Transverse colon (tissue), 4 donors: ENCODE measurements around the gene MRPL27. TPM values are rescaled to one million over a fixed set of nuclear protein-coding genes. Genes with fewer than 3 reads are reported as not detected.

Experiments
- DNase-seq: peaks from one replicate; pipeline ENCODE4 v3.0.0-alpha.2; 2019
- H3K27ac ChIP-seq, 4 donors: fragments of 200-600 bp; sonication (generic); 2 replicates each; pipeline ENCODE4 v1.5.1; 2016 to 2018; ENCODE audit warnings: inconsistent platforms in 4 of 4
- H3K27me3 ChIP-seq: fragments of 200-600 bp; sonication (generic); 2 replicates; pipeline ENCODE4 v1.5.1; 2017; ENCODE audit warnings: inconsistent platforms
- H3K36me3 ChIP-seq, 4 donors: fragments of 200-600 bp; sonication (generic); 2 replicates each; pipeline ENCODE4 v1.5.1; 2017 to 2019; ENCODE audit warnings: inconsistent platforms in 4 of 4
- H3K4me1 ChIP-seq, 4 donors: fragments of 200-600 bp; sonication (generic); 2 replicates each; pipeline ENCODE4 v1.5.1; 2017 to 2020; ENCODE audit warnings: inconsistent platforms in 4 of 4
- H3K4me3 ChIP-seq, 4 donors: fragments of 200-600 bp; sonication (generic); 1 replicate in 1 of 4; 2 replicates in 3 of 4; pipeline versions ENCODE4 v1.5.1 to v1.6.1; 2017 to 2019; ENCODE audit warnings: inconsistent platforms in 4 of 4
- H3K9me3 ChIP-seq, 2 donors: fragments of 200-600 bp; sonication (generic); 2 replicates each; pipeline ENCODE4 v1.5.1; 2017 to 2019; ENCODE audit warnings: inconsistent platforms in 2 of 2
- EP300 ChIP-seq: sonication (generic); formaldehyde crosslinking; IDR thresholded peaks from one replicate; pipeline ENCODE4 v1.6.1; 2017; ENCODE audit warnings: antibody characterized with exemption, low read depth
- POLR2A ChIP-seq: fragments of 450-650 bp; IDR thresholded peaks from one replicate; pipeline ENCODE4 v1.6.1; 2016; ENCODE audit warnings: antibody characterized with exemption, mild to moderate bottlenecking, moderate library complexity
- POLR2AphosphoS5 ChIP-seq, 3 donors: sonication (generic); formaldehyde crosslinking; IDR thresholded peaks; one replicate each; pipeline ENCODE4 v1.6.1; 2016; ENCODE audit warnings: antibody characterized with exemption in 3 of 3
- WGBS, 2 donors: methylation state at CpG; one replicate each; pipeline ENCODE4 v1.1.5; 2018; ENCODE audit warnings: low coverage in 1 of 2; 5-methylcytosine and 5-hydroxymethylcytosine counted together
- in situ Hi-C, 4 donors: fragments of 200-750 bp; cut with MboI; loops; one replicate each; pipeline versions ENCODE4 v1.15.0 to v1.15.1; 2017; ENCODE audit warnings: low sequenced_read_pairs in 3 of 4, low pct_ligation_motif_present in 1 of 4, low pct_unique_long_range_greater_than_20kb in 1 of 4
- intact Hi-C: fragments of 100-400 bp; cut with DNase I; formaldehyde crosslinking; loops from one replicate; pipeline ENCODE4 v1.15.1; 2023; ENCODE audit warnings: low total_unique reads
- total RNA-seq, 4 donors: library from RNA; depleted of rRNA; stranded (reverse); fragments of >200 nt; gene quantifications; one replicate each; pipeline ENCODE4 v1.1.0, GENCODE V29; 2016
- TF ChIP-seq, protein P1 (sequence below), 5 experiments: fragments of 200-600 bp in 3 of 5; fragments of 450-650 bp in 2 of 5; sonication (generic) in 3 of 5; IDR thresholded peaks; 1 replicate in 2 of 5; 2 replicates in 3 of 5; pipeline ENCODE4 v1.5.1; 2016 to 2017; ENCODE audit warnings: antibody characterized with exemption in 5 of 5, inconsistent platforms in 3 of 5, mild to moderate bottlenecking in 2 of 5, moderate library complexity in 1 of 5

MRPL27 gene
- total RNA-seq, 4 donors from 2014 or later: 4.9 to 97.5 (median 46.9) TPM

GRCh38 chr17:50365165-50365564, 7.8 kb downstream of the MRPL27 start:
- in situ Hi-C loops: no loop called here
- Histone ChIP-seq H3K4me3 (no peak overlapping the region), H3K36me3 (peaks cover 0 to 33% (median 11%) of the 10 kb centered on the region in 4 donors), H3K27me3 (no peaks in the 10 kb centered on the region), H3K4me1 (peaks cover 0 to 7% (median 6%) of the 10 kb centered on the region in 4 donors), H3K9me3 (no peaks in the 10 kb centered on the region), H3K27ac (no peak overlapping the region)
- intact Hi-C loops: no loop called here
- TF ChIP-seq, protein P1, sequence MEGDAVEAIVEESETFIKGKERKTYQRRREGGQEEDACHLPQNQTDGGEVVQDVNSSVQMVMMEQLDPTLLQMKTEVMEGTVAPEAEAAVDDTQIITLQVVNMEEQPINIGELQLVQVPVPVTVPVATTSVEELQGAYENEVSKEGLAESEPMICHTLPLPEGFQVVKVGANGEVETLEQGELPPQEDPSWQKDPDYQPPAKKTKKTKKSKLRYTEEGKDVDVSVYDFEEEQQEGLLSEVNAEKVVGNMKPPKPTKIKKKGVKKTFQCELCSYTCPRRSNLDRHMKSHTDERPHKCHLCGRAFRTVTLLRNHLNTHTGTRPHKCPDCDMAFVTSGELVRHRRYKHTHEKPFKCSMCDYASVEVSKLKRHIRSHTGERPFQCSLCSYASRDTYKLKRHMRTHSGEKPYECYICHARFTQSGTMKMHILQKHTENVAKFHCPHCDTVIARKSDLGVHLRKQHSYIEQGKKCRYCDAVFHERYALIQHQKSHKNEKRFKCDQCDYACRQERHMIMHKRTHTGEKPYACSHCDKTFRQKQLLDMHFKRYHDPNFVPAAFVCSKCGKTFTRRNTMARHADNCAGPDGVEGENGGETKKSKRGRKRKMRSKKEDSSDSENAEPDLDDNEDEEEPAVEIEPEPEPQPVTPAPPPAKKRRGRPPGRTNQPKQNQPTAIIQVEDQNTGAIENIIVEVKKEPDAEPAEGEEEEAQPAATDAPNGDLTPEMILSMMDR (IDR thresholded peaks at IDR 0.05): no peak
- TF ChIP-seq POLR2A: no peak
- TF ChIP-seq EP300: no peak
- TF ChIP-seq POLR2AphosphoS5 (IDR thresholded peaks at IDR 0.05): no peak
- DNase-seq: no peak
- 70% methylated on average over 2 of the region's 2 CpGs; no CpG with 5 or more reads in 1 of the 2 donors for WGBS, 2 donors

- DNase-seq: no peak
- in situ Hi-C loops: no loop called here
- no peak overlapping the region for H3K27ac ChIP-seq
- H3K27me3 ChIP-seq: no peaks in the 10 kb centered on the region
- intact Hi-C loops: no loop called here
- TF ChIP-seq POLR2AphosphoS5 (IDR thresholded peaks at IDR 0.05): no peak
- no peak for TF ChIP-seq EP300
- TF ChIP-seq, protein P1 (IDR thresholded peaks at IDR 0.05): no peak
- no peak for TF ChIP-seq POLR2A
- WGBS, 2 donors: 77% methylated on average over 9 of the region's 9 CpGs; no CpG with 5 or more reads in 1 of the 2 donors
- H3K9me3 ChIP-seq: no peaks in the 10 kb centered on the region
- no peak overlapping the region for H3K4me3 ChIP-seq
- H3K36me3 ChIP-seq: peaks cover 0 to 29% (median 10%) of the 10 kb centered on the region in 4 donors
- peaks cover 0 to 7% (median 6%) of the 10 kb centered on the region in 4 donors for H3K4me1 ChIP-seq
Measured at GRCh38 chr17:50364715-50365114, 8.3 kb downstream of the MRPL27 start.

DNA sequence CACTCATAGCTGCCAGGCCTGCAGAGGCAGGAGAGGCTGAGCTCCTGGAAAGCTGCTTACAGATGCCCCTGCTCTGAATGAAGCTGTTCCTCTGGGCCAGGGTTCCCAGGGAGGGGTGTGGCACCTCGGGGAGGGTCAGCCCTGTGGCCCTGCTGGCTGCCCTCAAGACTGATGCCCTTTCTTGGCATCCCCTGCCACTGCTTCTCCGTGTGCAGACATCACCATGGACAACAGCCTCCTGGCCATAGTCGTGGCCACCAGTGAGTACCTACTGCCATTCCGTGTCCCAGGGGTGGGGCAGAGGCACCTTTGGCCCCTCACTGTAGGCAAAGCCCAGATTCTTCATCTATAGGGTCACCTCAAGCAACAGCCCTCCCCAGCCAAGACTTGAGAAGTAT, 8.9 kb downstream of the MRPL27 start:
- H3K27ac ChIP-seq: no peak overlapping the region
- H3K4me1 ChIP-seq: peaks cover 0 to 7% (median 6%) of the 10 kb centered on the region in 4 donors
- TF ChIP-seq POLR2AphosphoS5 (IDR thresholded peaks at IDR 0.05) (no peak), EP300 (no peak), POLR2A (no peak)
- TF ChIP-seq, protein P1 (IDR thresholded peaks at IDR 0.05): no peak
- no peak overlapping the region for H3K4me3 ChIP-seq
- in situ Hi-C loops: no loop called here
- no peak for DNase-seq
- peaks cover 0 to 22% (median 10%) of the 10 kb centered on the region in 4 donors for H3K36me3 ChIP-seq
- 40% methylated on average over 1 of the region's 4 CpGs; no CpG with 5 or more reads in 1 of the 2 donors for WGBS, 2 donors
- H3K27me3 ChIP-seq: no peaks in the 10 kb centered on the region
- intact Hi-C loops: no loop called here
- H3K9me3 ChIP-seq: no peaks in the 10 kb centered on the region

GRCh38 chr17:50363217-50364060, 9.5 kb downstream of the MRPL27 start:
- no peak overlapping the region for H3K27ac ChIP-seq
- H3K36me3 ChIP-seq: peaks cover 0 to 17% (median 8%) of the 10 kb centered on the region in 4 donors
- peaks cover 0 to 7% (median 6%) of the 10 kb centered on the region in 4 donors for H3K4me1 ChIP-seq
- WGBS, 2 donors: 67% methylated on average over 8 of the region's 8 CpGs; no CpG with 5 or more reads in 1 of the 2 donors
- DNase-seq: no peak
- intact Hi-C loops: no loop called here
- TF ChIP-seq POLR2AphosphoS5 (IDR thresholded peaks at IDR 0.05) (no peak), EP300 (no peak), POLR2A (no peak)
- TF ChIP-seq, protein P1 (IDR thresholded peaks at IDR 0.05): no peak
- in situ Hi-C loops: no loop called here
- H3K27me3 ChIP-seq: no peaks in the 10 kb centered on the region
- H3K4me3 ChIP-seq: no peak overlapping the region
- no peaks in the 10 kb centered on the region for H3K9me3 ChIP-seq
